Testis (tissue), 2 donors: ENCODE results near the gene FAM170A.

Source experiments
- POLR2A ChIP-seq: fragments of 450-650 bp; IDR thresholded peaks from one replicate; pipeline ENCODE4 v1.6.1; 2017; ENCODE audit warnings: antibody characterized with exemption, mild to moderate bottlenecking, moderate library complexity
- TF ChIP-seq, protein P1 (sequence below), 3 experiments: fragments of 450-650 bp in 2 of 3; fragments of 200-600 bp in 1 of 3; sonication (generic) in 1 of 3; IDR thresholded peaks; one replicate each; pipeline ENCODE4 v1.5.1; 2016 to 2019; ENCODE audit warnings: antibody characterized with exemption in 3 of 3, mild to moderate bottlenecking in 2 of 3, moderate library complexity in 1 of 3

DNA sequence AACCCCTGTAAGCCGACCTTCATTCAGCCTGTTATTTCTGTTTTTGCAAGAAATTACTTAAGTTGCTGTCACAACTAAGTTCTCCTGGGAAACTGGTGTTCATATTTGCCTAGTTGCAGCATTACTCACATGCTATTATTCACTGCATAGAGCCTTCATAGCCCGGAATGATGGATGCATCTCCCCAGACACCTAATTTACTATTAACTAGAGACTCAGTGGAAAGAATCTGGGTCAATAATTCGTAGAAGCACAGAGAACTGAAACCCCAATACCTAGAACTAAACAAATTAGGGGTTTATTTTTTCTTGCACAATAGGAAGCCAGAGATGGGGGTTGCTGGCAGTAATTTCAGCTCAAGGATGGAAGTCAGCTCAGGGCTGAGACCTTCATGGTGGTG, 45.7 kb upstream of the FAM170A start:
- TF ChIP-seq, protein P1, sequence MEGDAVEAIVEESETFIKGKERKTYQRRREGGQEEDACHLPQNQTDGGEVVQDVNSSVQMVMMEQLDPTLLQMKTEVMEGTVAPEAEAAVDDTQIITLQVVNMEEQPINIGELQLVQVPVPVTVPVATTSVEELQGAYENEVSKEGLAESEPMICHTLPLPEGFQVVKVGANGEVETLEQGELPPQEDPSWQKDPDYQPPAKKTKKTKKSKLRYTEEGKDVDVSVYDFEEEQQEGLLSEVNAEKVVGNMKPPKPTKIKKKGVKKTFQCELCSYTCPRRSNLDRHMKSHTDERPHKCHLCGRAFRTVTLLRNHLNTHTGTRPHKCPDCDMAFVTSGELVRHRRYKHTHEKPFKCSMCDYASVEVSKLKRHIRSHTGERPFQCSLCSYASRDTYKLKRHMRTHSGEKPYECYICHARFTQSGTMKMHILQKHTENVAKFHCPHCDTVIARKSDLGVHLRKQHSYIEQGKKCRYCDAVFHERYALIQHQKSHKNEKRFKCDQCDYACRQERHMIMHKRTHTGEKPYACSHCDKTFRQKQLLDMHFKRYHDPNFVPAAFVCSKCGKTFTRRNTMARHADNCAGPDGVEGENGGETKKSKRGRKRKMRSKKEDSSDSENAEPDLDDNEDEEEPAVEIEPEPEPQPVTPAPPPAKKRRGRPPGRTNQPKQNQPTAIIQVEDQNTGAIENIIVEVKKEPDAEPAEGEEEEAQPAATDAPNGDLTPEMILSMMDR (IDR thresholded peaks at IDR 0.05) = no peak
- TF ChIP-seq POLR2A = no peak
